ENCODE results near the gene RBBP6.

DNA sequence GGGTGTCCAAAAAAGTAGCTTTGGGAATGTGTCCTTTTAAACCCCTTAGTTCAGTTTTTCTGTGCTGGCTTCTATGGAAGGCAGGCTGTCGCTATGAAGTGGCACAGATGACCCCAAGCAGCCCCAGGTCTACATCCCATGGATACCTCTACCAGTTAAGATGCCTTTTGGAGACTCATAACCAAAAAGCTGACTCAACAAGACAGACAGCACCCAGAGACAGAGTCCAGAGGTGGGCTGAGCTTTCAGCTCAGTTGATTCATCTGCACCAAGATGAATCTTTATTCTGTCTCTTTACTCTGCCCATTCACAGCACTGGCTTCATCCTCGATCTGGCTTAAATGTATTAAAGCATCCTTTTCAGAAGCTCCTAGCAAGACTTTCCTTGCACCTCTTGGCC lies 29.8 kb upstream of the RBBP6 start:
- TF ChIP-seq POLR2A (IDR thresholded peaks at IDR 0.05) (no peak), CTCF (IDR thresholded peaks at IDR 0.05) (no peak)

Data from lower leg skin (tissue), 3 donors.